Endothelial cell of umbilical vein (primary cell): ENCODE results near the gene RIBC2.

Experiments
- MYC ChIP-seq: IDR thresholded peaks from one replicate; pipeline ENCODE4 v1.6.1; 2011; ENCODE audit warnings: mild to moderate bottlenecking, low read depth, low read length
- POLR2A ChIP-seq: IDR thresholded peaks from 2 replicates; pipeline ENCODE4 v1.6.1; 2012; ENCODE audit warnings: low read depth, mild to moderate bottlenecking, control low read depth, low read length
- POLR2AphosphoS5 ChIP-seq: IDR thresholded peaks from 2 replicates; pipeline ENCODE4 v1.6.1; 2012; ENCODE audit warnings: low read depth, mild to moderate bottlenecking, control low read depth, low read length, moderate library complexity; ENCODE audit not compliant: insufficient read depth
- TF ChIP-seq, protein P1 (sequence below), 2 donors: IDR thresholded peaks; 1 replicate in 1 of 2; 2 replicates in 1 of 2; pipeline ENCODE4 v1.5.1; 2011; ENCODE audit warnings: low read length in 2 of 2, mild to moderate bottlenecking in 2 of 2, moderate library complexity in 2 of 2, control low read depth in 1 of 2, inconsistent platforms in 1 of 2, low read depth in 1 of 2; ENCODE audit not compliant: insufficient read depth in 1 of 2; ENCODE audit errors: extremely low read depth in 1 of 2
- TF ChIP-seq, protein P2 (sequence below): IDR thresholded peaks from 2 replicates; pipeline ENCODE4 v1.6.1; 2011; ENCODE audit not compliant: insufficient read depth, insufficient read length

DNA sequence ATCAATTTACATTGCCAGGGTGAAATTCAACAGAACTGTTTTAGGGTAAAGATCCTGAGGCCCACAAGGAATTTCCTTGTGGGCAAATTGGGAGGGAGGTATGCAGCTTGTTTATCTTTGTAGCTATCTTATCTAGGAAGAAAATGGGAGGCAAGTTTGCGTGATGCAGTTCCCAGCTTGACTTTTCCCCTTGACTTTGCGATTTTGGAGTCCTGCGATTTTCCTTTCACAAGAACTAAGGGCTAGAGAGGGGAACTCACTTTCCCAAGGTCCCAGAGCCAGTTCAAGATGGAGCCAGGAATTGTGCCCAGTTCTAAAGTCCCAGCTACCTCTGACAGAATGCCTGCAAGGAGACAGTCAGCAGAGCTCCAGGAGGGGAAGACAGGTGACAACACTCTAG is 30.7 kb downstream of the RIBC2 start:
- TF ChIP-seq, protein P1, sequence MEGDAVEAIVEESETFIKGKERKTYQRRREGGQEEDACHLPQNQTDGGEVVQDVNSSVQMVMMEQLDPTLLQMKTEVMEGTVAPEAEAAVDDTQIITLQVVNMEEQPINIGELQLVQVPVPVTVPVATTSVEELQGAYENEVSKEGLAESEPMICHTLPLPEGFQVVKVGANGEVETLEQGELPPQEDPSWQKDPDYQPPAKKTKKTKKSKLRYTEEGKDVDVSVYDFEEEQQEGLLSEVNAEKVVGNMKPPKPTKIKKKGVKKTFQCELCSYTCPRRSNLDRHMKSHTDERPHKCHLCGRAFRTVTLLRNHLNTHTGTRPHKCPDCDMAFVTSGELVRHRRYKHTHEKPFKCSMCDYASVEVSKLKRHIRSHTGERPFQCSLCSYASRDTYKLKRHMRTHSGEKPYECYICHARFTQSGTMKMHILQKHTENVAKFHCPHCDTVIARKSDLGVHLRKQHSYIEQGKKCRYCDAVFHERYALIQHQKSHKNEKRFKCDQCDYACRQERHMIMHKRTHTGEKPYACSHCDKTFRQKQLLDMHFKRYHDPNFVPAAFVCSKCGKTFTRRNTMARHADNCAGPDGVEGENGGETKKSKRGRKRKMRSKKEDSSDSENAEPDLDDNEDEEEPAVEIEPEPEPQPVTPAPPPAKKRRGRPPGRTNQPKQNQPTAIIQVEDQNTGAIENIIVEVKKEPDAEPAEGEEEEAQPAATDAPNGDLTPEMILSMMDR (IDR thresholded peaks at IDR 0.05; ENCODE audit: extremely low read depth in 1 of 2, insufficient read depth in 1 of 2, low read depth in 1 of 2, low read length in 2 of 2) = no peak
- TF ChIP-seq MYC (no peak), POLR2A (no peak), POLR2AphosphoS5 (no peak)
- TF ChIP-seq, protein P2, sequence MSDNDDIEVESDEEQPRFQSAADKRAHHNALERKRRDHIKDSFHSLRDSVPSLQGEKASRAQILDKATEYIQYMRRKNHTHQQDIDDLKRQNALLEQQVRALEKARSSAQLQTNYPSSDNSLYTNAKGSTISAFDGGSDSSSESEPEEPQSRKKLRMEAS = no peak
